Mucosa of rectum (tissue), 2 donors: ENCODE data around the gene C8A.

ENCODE experiments used
- H3K27ac ChIP-seq, 2 donors: one replicate each; pipeline ENCODE4 v1.7.0; 2013; ENCODE audit warnings: inconsistent platforms in 2 of 2, low read depth in 2 of 2, low read length in 2 of 2
- H3K27me3 ChIP-seq, 2 donors: one replicate each; pipeline ENCODE4 v1.7.0; 2013; ENCODE audit warnings: low read length in 2 of 2; ENCODE audit not compliant: control insufficient read depth in 2 of 2, insufficient read depth in 2 of 2
- H3K36me3 ChIP-seq, 2 donors: one replicate each; pipeline ENCODE4 v1.7.0; 2013; ENCODE audit warnings: low read length in 2 of 2; ENCODE audit not compliant: control insufficient read depth in 2 of 2, insufficient read depth in 2 of 2
- H3K4me1 ChIP-seq, 2 donors: one replicate each; pipeline ENCODE4 v1.7.0; 2013; ENCODE audit warnings: low read length in 2 of 2, mild to moderate bottlenecking in 1 of 2; ENCODE audit not compliant: control insufficient read depth in 2 of 2, insufficient read depth in 2 of 2
- H3K4me3 ChIP-seq, 2 donors: one replicate each; pipeline ENCODE4 v1.7.0; 2013; ENCODE audit warnings: low read length in 2 of 2
- H3K9ac ChIP-seq, 2 donors: one replicate each; pipeline ENCODE4 v1.7.0; 2013; ENCODE audit warnings: low read length in 2 of 2, low read depth in 1 of 2, mild to moderate bottlenecking in 1 of 2
- H3K9me3 ChIP-seq, 2 donors: one replicate each; pipeline ENCODE4 v1.7.0; 2013; ENCODE audit warnings: low read length in 2 of 2; ENCODE audit not compliant: control insufficient read depth in 2 of 2
- donor health status: healthy.
- donor health status: Normal muscosa, but diverticular disease.

Gene C8A

DNA sequence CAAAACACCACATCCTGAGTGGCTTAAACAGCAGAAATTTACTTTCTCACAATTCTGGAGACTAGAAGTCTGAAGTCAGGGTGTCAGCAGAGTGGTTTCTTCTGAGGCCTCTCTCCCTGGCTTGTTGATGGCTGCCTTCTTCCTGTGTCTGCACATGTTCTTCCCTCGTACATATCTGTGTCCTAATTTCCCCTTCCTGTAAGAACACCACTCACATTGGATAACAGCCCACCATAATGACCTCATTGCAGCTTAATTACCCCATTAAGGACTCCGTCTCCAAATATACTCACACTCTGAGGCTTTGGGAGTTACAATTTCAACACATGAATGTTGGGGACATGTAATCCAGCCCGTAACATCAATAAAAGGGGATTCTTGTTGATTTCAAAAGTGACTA lies 23.4 kb downstream of the C8A start:
- H3K27me3 ChIP-seq = no peaks in the 10 kb centered on the region
- H3K9ac ChIP-seq = no peak overlapping the region
- no peak overlapping the region for H3K4me3 ChIP-seq
- H3K4me1 ChIP-seq = no peaks in the 10 kb centered on the region
- no peak overlapping the region for H3K27ac ChIP-seq
- H3K36me3 ChIP-seq = no peaks in the 10 kb centered on the region
- no peaks in the 10 kb centered on the region for H3K9me3 ChIP-seq

DNA sequence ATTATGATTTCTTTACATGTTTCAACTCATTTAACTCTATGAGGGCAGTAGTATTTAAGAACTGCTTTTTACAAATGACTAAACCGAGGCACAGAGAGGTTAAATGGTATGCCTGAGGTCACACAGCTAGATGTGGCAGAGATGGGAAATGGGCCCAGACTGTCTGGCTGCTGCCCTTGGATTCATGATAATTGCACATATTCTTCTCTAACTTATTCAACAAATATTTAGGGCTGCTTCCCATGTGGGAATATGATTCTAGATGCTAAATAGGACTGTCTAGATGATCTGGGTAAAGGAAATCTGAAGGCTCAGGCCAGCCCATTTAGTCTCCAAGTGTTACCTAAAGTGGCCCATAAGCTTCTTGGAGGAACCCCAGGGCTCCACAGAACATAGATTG lies 26.2 kb downstream of the C8A start:
- Histone ChIP-seq H3K4me1 (no peaks in the 10 kb centered on the region), H3K27ac (no peak overlapping the region), H3K4me3 (no peak overlapping the region), H3K9ac (no peak overlapping the region), H3K36me3 (no peaks in the 10 kb centered on the region), H3K9me3 (no peaks in the 10 kb centered on the region), H3K27me3 (no peaks in the 10 kb centered on the region)

DNA sequence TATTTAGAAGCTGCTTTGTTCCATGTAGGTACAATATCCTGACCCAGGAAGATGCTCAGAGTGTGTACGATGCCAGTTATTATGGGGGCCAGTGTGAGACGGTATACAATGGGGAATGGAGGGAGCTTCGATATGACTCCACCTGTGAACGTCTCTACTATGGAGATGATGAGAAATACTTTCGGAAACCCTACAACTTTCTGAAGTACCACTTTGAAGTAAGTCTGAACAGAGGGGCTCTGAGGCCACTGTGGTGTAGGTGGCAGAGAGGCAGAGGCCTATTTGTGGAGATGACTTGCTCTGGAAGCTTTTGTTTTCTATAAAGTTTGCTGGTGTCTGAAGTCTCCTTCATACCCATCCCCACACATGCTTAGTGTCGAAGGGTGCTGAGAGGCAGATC lies 26.8 kb downstream of the C8A start:
- Histone ChIP-seq H3K36me3 (no peaks in the 10 kb centered on the region), H3K9ac (no peak overlapping the region), H3K27me3 (no peaks in the 10 kb centered on the region), H3K9me3 (no peaks in the 10 kb centered on the region), H3K27ac (no peak overlapping the region), H3K4me1 (no peaks in the 10 kb centered on the region), H3K4me3 (no peak overlapping the region)

DNA sequence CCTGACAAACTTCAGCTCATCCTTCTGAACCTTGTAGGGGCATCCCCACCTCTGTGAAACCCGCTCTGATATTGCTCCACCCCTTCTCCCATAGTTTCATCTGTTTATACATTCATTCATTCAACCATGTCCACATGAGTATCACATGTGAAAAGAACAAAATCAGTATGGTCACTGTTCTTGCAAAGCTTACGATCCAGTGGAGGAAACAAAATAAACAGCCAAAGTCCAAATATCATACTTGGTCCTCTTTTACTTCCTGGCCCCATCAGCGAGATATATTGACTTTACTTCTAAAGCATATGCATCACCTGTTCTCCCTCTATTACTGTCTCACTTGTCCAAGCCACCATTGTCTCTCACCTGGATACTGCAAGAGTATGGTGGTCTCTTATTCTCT lies 35.6 kb downstream of the C8A start:
- Histone ChIP-seq H3K9me3 (no peaks in the 10 kb centered on the region), H3K4me3 (no peak overlapping the region), H3K4me1 (no peaks in the 10 kb centered on the region)

DNA sequence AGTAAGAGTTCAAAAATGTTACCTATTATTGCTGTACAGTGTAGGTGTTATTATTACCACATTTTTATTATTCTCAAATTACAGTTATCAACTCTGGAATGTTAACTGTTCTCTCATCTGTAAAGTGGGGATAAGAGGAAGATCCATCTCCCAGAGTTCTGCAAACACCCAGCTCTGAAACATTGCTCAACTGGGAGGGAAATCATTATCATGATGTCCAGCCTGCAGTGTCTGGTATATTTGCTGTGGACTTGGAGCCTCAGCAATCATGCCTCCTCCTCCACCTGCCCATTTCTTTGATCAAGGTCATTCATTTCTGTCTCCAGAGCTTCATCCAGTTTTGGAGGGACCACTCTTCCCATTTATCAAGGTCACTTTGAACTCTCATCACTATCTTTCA lies 39.4 kb downstream of the C8A start:
- Histone ChIP-seq H3K36me3 (no peaks in the 10 kb centered on the region), H3K27ac (no peak overlapping the region), H3K27me3 (peaks cover 0 to 6% of the 10 kb centered on the region in 2 donors), H3K9me3 (no peaks in the 10 kb centered on the region), H3K4me1 (no peaks in the 10 kb centered on the region), H3K9ac (no peak overlapping the region), H3K4me3 (no peak overlapping the region)

More for the DNA sequence above, 35.6 kb downstream of the C8A start:
- H3K27ac ChIP-seq = no peak overlapping the region
- H3K9ac ChIP-seq = no peak overlapping the region
- peaks cover 0 to 6% of the 10 kb centered on the region in 2 donors for H3K27me3 ChIP-seq
- no peaks in the 10 kb centered on the region for H3K36me3 ChIP-seq

DNA sequence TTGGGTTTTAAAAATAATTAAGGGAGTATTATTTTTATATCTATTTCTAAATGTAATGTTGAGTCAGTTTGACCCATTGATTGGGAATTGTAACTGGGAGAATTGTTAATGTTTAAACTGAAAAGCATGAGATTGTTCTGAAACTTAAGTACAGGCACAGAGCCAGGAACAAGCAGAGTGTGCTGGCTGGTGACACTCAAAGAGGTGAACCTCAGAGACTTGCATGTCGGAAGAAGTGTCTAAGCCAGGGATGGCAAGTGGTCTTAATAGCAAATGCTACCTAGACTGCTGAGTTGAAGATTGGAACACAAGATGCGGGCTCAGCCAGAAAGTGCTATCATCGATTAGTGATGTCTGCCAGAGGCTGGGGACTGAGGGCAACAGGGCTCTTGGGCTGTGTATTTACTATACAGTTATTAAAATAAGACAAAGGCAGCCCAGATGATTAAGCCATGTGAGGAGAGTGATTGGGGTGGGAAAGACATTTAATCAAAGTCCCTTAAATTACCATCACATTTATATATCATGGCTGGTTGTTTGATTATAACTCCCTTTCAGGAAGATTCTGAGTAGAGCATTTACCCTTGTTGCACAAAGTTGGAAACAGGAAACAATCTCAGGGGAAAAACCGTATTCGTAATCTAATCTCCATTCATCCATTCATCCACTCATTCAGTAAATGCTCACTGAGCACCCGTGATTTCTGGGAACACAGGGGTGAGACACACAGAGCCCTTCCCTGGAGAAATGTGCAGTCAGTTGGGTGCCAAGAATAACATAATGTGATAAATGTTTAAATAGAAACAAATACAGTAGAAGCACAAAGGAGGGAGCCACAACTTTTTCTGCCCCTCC lies 42.8 kb downstream of the C8A start:
- Histone ChIP-seq H3K36me3 (no peaks in the 10 kb centered on the region), H3K9ac (no peak overlapping the region), H3K4me1 (no peaks in the 10 kb centered on the region), H3K9me3 (no peaks in the 10 kb centered on the region), H3K27ac (no peak overlapping the region), H3K27me3 (peaks cover 0 to 6% of the 10 kb centered on the region in 2 donors), H3K4me3 (no peak overlapping the region)

DNA sequence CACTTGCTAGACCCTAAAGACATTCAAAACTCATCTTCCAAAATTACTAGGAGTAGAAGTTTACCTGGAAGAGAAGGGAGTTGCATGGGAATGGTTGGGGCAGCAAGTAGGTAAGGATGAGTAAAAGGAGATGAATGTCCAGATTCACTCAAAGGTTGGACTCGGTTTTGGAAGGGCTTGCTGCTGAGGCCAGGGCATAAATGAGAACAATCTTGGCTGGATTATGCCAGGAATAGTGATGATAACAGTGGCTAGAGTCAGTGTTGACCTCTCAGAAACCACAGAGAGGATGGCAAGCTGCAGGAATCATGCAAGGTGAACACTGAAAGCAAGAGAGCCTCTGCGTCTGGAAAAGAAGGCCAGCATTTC lies 43.4 kb downstream of the C8A start:
- Histone ChIP-seq H3K4me1 (no peaks in the 10 kb centered on the region), H3K9ac (no peak overlapping the region), H3K36me3 (no peaks in the 10 kb centered on the region), H3K27me3 (peaks cover 0 to 6% of the 10 kb centered on the region in 2 donors), H3K9me3 (no peaks in the 10 kb centered on the region), H3K27ac (no peak overlapping the region), H3K4me3 (no peak overlapping the region)

DNA sequence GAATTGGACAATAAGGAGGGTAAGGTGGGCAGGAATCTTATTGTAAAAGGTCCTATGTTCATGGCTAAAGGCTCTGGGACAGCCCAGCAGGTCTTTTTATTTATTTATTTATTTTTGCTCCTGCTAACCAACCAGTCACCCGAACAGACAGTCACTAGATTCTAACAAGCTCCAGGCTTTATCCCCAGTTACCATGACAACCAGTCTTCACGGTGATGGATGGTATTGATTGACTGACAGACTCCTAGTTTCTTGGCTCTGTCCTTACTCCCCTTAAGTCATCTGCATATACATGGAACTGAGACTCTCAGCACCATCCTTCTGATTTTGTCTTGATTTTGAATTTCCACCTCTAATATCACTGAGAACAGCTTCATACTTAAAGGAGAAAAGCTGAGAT lies 44.3 kb downstream of the C8A start:
- Histone ChIP-seq H3K9ac (no peak overlapping the region), H3K4me3 (no peak overlapping the region), H3K36me3 (no peaks in the 10 kb centered on the region), H3K27me3 (peaks cover 0 to 6% of the 10 kb centered on the region in 2 donors), H3K9me3 (no peaks in the 10 kb centered on the region), H3K4me1 (no peaks in the 10 kb centered on the region), H3K27ac (no peak overlapping the region)

DNA sequence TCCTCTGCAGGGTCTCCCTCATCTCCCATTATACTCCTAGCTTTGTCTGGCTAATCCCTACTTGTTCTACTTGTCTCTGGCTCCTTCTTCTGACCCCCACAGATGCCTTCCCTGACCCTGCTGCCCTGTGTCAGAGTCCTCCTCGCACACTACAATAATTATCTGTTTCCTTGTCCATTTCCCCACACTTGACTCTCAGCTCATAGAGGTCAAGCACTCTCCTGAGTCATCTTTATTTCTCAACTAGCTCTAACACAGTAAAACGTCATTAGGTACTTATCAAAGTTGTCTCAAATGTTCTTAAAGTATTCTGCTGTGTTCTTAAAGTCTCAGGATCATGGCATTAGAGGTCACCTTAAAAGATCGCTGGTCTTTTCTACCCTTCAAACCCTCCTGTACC lies 47.1 kb downstream of the C8A start:
- Histone ChIP-seq H3K9ac (no peak overlapping the region), H3K27me3 (no peaks in the 10 kb centered on the region), H3K36me3 (no peaks in the 10 kb centered on the region), H3K4me1 (no peaks in the 10 kb centered on the region), H3K9me3 (no peaks in the 10 kb centered on the region), H3K27ac (no peak overlapping the region), H3K4me3 (no peak overlapping the region)

DNA sequence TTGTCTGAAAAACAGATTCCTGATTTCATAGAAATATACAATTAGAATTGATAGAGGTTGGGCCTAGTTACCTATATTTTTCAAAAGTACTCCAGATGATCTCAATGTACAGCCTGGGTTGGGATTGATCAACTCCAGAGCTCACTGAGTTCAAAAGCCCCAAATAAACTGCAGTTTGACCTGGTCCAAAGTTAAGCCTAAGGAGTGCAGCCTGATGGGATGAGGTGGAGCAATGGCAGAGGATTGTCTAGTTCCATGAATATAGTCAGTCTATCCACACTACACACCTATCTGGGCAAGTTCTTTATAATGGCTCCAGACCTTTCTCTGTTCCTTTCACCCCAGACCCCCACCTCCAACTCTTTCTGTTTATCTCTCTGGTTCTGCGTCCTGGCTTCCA lies 49.2 kb downstream of the C8A start:
- Histone ChIP-seq H3K4me1 (no peaks in the 10 kb centered on the region), H3K27ac (no peak overlapping the region), H3K9ac (no peak overlapping the region), H3K27me3 (no peaks in the 10 kb centered on the region), H3K9me3 (no peaks in the 10 kb centered on the region), H3K36me3 (no peaks in the 10 kb centered on the region), H3K4me3 (no peak overlapping the region)
